Measurements from ENCODE around the gene PROSER2. TPM values are rescaled to one million over a fixed set of nuclear protein-coding genes. Genes with fewer than 3 reads are reported as not detected.

Gene PROSER2
- total and polyA plus RNA-seq, 2 donors (not counting 3 experiments of a cell fraction or from before 2014, with no cell fraction given), result 5.9 to 22.6 TPM

DNA sequence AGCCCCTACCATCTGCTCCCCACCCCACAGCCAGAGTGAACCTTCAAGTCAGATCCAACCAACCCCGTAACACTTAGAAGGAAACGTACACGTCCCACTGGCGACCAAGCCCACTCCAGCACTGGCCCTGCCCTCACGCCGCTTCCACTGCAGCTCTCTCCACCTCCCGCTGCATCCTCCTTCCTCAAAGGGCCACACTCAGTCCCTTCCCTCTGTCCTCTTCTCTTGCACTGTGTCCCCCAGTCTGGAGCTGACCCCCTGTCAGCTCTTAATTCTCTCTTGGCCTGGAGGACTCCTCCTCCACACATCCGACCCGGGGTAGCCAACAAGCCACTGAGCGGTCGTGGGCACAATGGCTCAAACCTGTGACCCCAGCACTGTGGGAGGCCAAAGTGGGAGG is 85.8 kb downstream of the PROSER2 start:
- H2AFZ ChIP-seq (ENCODE audit: low read depth, low read length), result no peak overlapping the region
- FAIRE-seq (no peak), DNase-seq (ENCODE audit: low read depth, low spot score) (no peak)
- H3K4me2 ChIP-seq (ENCODE audit: insufficient read depth, low read length), result no peak overlapping the region
- POLR2A ChIA-PET, result no interaction called here
- TF ChIP-seq GATA2 (IDR thresholded peaks at IDR 0.05; ENCODE audit: insufficient read depth, insufficient read length, low read depth, low read length) (no peak), POLR2A (IDR thresholded peaks at IDR 0.05; ENCODE audit: low read depth, low read length) (no peak), EZH2 (IDR thresholded peaks at IDR 0.05; ENCODE audit: borderline replicate concordance, low read depth, low read length, severe bottlenecking) (no peak), FOS (IDR thresholded peaks at IDR 0.05; ENCODE audit: borderline replicate concordance, insufficient read depth, low read length) (no peak), JUN (IDR thresholded peaks at IDR 0.05; ENCODE audit: borderline replicate concordance, insufficient read depth, insufficient read length, low read depth) (no peak), MYC (IDR thresholded peaks at IDR 0.05; ENCODE audit: low read depth, low read length) (no peak), POLR2AphosphoS5 (IDR thresholded peaks at IDR 0.05; ENCODE audit: insufficient read depth, low read depth, low read length) (no peak)
- TF ChIP-seq, protein P1, sequence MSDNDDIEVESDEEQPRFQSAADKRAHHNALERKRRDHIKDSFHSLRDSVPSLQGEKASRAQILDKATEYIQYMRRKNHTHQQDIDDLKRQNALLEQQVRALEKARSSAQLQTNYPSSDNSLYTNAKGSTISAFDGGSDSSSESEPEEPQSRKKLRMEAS (IDR thresholded peaks at IDR 0.05; ENCODE audit: insufficient read depth, insufficient read length), result no peak
- TF ChIP-seq, protein P2, sequence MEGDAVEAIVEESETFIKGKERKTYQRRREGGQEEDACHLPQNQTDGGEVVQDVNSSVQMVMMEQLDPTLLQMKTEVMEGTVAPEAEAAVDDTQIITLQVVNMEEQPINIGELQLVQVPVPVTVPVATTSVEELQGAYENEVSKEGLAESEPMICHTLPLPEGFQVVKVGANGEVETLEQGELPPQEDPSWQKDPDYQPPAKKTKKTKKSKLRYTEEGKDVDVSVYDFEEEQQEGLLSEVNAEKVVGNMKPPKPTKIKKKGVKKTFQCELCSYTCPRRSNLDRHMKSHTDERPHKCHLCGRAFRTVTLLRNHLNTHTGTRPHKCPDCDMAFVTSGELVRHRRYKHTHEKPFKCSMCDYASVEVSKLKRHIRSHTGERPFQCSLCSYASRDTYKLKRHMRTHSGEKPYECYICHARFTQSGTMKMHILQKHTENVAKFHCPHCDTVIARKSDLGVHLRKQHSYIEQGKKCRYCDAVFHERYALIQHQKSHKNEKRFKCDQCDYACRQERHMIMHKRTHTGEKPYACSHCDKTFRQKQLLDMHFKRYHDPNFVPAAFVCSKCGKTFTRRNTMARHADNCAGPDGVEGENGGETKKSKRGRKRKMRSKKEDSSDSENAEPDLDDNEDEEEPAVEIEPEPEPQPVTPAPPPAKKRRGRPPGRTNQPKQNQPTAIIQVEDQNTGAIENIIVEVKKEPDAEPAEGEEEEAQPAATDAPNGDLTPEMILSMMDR (IDR thresholded peaks at IDR 0.05; ENCODE audit: extremely low read depth in 1 of 2, insufficient read depth in 1 of 2, low read depth in 1 of 2, low read length in 2 of 2), result no peak
- no peaks in the 10 kb centered on the region for H3K9me3 ChIP-seq (replicated peaks; ENCODE audit: control insufficient read depth, insufficient read depth, low read length)
- no TSS peak for BruUV-seq (replicated peaks)
- CTCF ChIA-PET, result interaction anchor here (1.2 kb wide), 1 partner anchor 89 kb away, joined by 5 read pairs; no protein-coding TSS in a partner anchor
- H3K4me3 ChIP-seq (replicated peaks in 1 of 3; ENCODE audit: insufficient read depth in 1 of 3, low read depth in 1 of 3, low read length in 3 of 3), result no peak overlapping the region
- no peaks in the 10 kb centered on the region for H3K9me1 ChIP-seq (replicated peaks; ENCODE audit: control insufficient read depth, extremely low read depth, insufficient read depth, low read length)
- H3K9ac ChIP-seq (replicated peaks; ENCODE audit: extremely low read depth, insufficient read depth, low read length), result no peak overlapping the region
- no peaks in the 10 kb centered on the region for H3K27me3 ChIP-seq (ENCODE audit: control insufficient read depth in 2 of 2, insufficient read depth in 2 of 2, low read length in 2 of 2)
- intact Hi-C loops (cut with micrococcal nuclease), result no loop called here
- no peaks in the 10 kb centered on the region for H3K4me1 ChIP-seq (ENCODE audit: control insufficient read depth, extremely low read depth, insufficient read depth, low read length)
- H3K79me2 ChIP-seq (ENCODE audit: control insufficient read depth, insufficient read depth, low read length), result no peaks in the 10 kb centered on the region
- no peaks in the 10 kb centered on the region for H4K20me1 ChIP-seq (replicated peaks; ENCODE audit: control insufficient read depth, extremely low read depth, insufficient read depth, low read length)
- dilution Hi-C loops (cut with MboI; ENCODE audit: extremely low pct_ligation_motif_present, low sequenced_read_pairs), result no loop called here
- H3K27ac ChIP-seq (ENCODE audit: insufficient read depth, low read depth, low read length), result no peak overlapping the region
- no peaks in the 10 kb centered on the region for H3K36me3 ChIP-seq (ENCODE audit: control insufficient read depth in 2 of 2, extremely low read depth in 1 of 2, insufficient read depth in 2 of 2, low read length in 2 of 2)
